Left lobe of liver (tissue), 2 donors: ENCODE measurements around the gene DGKZ. TPM values are rescaled to one million over a fixed set of nuclear protein-coding genes. Genes with fewer than 3 reads are reported as not detected.
"Not testable (repeated sequence)": the region's sequence is repeated elsewhere in the genome, so short reads cannot be mapped to it uniquely, and the experiment has no call there.

ENCODE experiments used
- ATAC-seq: fragments of 200-7000 bp; cut with Tn5 transposase; one replicate; pipeline ENCODE4 v1.9.1; 2020; ENCODE audit warnings: mild to moderate bottlenecking, moderate library complexity
- DNase-seq: peaks from one replicate; pipeline ENCODE4 v3.0.0-alpha.2; 2020; ENCODE audit warnings: low spot score
- total RNA-seq: library from RNA; stranded (reverse); gene quantifications from one replicate; pipeline ENCODE4 v1.2.1, GENCODE V29; 2021
- donor health status: DM: no; HTN: no; CAD: no; lungs with moderate emphysema.
- donor health status: DM: no; HTN: yes; CAD: no.

The DGKZ gene, protein sequence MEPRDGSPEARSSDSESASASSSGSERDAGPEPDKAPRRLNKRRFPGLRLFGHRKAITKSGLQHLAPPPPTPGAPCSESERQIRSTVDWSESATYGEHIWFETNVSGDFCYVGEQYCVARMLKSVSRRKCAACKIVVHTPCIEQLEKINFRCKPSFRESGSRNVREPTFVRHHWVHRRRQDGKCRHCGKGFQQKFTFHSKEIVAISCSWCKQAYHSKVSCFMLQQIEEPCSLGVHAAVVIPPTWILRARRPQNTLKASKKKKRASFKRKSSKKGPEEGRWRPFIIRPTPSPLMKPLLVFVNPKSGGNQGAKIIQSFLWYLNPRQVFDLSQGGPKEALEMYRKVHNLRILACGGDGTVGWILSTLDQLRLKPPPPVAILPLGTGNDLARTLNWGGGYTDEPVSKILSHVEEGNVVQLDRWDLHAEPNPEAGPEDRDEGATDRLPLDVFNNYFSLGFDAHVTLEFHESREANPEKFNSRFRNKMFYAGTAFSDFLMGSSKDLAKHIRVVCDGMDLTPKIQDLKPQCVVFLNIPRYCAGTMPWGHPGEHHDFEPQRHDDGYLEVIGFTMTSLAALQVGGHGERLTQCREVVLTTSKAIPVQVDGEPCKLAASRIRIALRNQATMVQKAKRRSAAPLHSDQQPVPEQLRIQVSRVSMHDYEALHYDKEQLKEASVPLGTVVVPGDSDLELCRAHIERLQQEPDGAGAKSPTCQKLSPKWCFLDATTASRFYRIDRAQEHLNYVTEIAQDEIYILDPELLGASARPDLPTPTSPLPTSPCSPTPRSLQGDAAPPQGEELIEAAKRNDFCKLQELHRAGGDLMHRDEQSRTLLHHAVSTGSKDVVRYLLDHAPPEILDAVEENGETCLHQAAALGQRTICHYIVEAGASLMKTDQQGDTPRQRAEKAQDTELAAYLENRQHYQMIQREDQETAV
- 13.0 TPM for total RNA-seq

DNA sequence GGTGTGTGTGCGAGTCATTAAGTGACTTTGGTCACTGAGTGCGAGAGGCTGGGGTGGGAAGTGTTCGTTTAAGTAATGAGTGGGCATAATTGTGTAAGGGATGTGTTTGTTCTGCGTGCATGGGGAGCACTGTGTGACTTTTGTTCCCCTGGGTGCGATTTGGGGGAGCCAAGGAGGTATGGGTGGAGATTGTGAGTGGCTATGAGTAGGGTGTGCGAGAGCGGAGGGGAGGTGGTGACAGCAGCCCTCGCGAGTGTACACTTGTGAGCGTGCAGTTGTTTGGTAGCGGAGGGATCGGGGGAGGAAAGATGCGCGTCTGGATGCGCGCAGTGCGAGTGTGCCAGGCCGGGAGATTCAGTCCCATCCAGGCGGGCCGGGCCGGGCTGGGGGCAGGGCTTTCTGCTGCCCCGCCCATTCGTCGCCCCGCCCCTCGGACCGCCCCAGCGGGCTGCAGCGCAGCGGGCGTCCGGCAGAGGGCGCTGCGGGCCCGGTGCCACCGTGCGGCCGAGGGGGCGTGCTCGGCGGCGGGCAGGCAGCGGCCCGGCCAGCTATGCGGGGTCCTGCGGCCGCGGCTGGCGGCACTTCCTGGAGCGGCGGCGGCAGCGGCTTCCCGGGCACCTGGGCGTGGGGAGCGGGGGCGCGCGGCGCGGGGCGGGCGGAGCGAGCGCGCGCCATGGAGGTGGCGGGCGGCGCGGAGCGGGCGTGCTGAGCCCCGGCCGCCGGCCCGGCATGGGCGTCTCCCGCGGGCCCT, at the start of gene DGKZ:
DGKZ (plus strand) TSS at position 578 of the 751 bp plus-strand sequence. CDS start 197 bp downstream, outside the sequence.
- ATAC-seq (peak; percentile 93), DNase-seq (peak; percentile 90)

- no peak for ATAC-seq
- DNase-seq: no peak
These were observed 48.4 kb upstream of the DGKZ start for GRCh38 chr11:46298699-46299433.

- ATAC-seq (no peak), DNase-seq (no peak)
These were observed 47.8 kb upstream of the DGKZ start for GRCh38 chr11:46299451-46299961.

GRCh38 chr11:46300270-46300669, 47.0 kb upstream of the DGKZ start:
- ATAC-seq (no peak), DNase-seq (no peak)

GRCh38 chr11:46302866-46303265, 44.4 kb upstream of the DGKZ start:
- ATAC-seq: no peak
- DNase-seq: no peak

GRCh38 chr11:46304036-46304435, 43.2 kb upstream of the DGKZ start:
- not testable (repeated sequence) for ATAC-seq, DNase-seq

- DNase-seq: no peak
- no peak for ATAC-seq
These were observed 42.6 kb upstream of the DGKZ start for GRCh38 chr11:46304605-46305179.

- DNase-seq (no peak), ATAC-seq (no peak)
These were observed 42.0 kb upstream of the DGKZ start for GRCh38 chr11:46305295-46305694.

DNA sequence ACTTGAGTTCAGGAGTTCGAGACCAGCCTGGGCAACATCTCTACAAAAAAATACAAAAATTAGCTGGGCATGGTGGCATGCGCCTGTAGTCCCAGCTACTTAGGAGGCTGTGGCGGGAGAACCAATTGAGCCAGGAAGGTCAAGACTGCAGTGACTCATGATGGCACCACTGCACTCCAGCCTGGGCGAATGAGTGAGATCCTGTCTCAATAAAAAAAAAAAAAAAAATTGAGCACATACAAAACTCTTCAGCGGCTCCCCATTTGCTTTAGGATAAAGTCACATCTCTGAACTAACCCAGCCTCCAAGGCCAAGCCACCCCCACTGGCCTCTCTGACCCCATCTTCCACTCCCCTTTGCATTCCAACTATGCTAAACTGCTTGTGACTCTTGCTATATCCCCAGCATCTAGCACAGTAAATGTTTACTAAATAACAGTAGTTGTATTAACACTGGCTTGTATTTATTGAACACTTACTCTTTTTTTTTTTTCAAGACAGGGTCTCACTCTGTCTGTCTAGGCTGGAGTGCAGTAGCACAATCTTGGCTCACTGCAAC, 40.9 kb upstream of the DGKZ start:
- no peak for ATAC-seq
- DNase-seq: no peak

- no peak for DNase-seq
- ATAC-seq: no peak
These were observed 39.9 kb upstream of the DGKZ start for GRCh38 chr11:46307369-46307768.

DNA sequence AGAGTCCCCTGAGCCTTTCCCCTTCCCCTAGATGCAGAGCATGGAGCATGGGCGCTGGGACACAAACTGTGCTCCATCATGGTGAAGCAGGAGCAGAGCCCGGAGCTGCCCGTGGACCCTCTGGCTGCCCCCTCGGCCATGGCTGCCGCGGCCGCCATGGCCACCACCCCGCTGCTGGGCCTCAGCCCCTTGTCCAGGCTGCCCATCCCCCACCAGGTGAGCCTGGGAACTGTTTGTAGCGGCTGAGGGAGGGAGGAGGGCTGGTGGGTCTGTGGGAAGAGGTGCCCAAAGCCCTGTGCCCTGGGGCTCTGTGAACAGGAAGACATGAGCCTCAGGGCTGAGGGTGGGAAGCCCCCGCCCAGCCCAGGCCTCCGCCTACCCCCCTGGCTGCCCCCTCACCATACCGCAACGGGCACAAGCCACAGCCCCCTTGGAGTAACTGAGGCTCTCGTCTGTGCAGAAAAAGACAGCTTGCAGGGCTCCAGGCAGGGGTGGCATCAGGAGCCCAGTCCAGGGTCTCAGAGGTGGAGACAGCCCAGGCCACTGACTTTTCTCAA, 39.4 kb upstream of the DGKZ start:
- ATAC-seq: no peak
- DNase-seq: no peak

- DNase-seq: peak; percentile 73
These were observed 38.4 kb upstream of the DGKZ start for GRCh38 chr11:46308631-46309419.

DNA sequence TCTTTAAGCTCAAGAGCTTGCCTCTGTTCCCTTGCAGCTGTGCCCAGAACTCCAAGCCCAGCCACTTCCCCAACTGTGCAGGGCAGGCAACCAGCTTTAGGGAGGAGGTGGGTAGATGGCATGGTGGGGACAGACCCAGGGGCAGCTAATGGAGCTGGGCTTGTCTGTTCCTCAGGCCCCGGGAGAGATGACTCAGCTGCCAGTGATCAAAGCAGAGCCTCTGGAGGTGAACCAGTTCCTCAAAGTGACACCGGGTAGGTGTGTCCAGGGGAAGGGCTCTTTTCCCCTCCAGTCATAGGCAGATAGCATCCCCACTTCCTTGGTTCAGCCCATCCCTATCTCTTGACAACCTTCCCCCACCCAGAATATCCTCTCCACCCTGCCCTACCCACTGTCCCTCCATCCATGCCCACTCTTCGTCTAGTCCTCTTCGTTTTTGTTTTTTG, 37.4 kb upstream of the DGKZ start:
- no peak for ATAC-seq

More at GRCh38 chr11:46308631-46309419, 38.4 kb upstream of the DGKZ start:
- ATAC-seq: peak; percentile 95

DNA sequence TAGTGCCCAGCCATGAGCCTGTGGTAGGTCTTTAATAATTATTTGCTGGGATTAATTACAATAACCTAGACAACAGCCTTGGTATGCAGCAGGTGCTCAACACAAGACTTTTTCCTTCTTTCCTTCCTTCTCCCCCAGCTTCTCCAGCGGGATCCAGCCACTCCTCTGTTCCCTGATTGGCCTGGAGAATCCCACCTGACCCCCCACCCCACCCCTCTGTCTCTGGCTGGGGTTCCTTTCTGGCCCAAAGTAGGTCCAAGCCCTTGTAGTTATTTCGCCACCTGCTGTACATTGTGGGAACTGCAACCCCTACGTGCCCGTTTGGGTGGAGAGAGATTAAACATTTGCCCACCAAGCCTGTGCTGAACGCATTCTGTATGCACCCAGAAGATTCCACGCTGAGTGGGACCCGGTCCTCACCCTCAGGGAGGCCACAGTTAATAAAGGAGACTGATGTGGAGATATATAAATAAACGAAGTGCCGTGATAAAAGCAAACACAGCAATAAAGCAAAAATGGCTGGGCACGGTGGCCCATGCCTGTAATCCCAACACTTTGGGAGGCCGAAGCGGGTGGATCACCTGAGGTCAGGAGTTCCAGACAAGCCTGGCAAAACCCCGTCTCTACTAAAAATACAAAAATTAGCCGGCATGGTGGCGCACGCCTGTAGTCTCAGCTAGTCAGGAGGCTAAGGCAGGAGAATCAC, 32.1 kb upstream of the DGKZ start:
- peak; percentile 77 for ATAC-seq
- DNase-seq: no peak

More for the DNA sequence above, 37.4 kb upstream of the DGKZ start:
- DNase-seq: no peak

DNA sequence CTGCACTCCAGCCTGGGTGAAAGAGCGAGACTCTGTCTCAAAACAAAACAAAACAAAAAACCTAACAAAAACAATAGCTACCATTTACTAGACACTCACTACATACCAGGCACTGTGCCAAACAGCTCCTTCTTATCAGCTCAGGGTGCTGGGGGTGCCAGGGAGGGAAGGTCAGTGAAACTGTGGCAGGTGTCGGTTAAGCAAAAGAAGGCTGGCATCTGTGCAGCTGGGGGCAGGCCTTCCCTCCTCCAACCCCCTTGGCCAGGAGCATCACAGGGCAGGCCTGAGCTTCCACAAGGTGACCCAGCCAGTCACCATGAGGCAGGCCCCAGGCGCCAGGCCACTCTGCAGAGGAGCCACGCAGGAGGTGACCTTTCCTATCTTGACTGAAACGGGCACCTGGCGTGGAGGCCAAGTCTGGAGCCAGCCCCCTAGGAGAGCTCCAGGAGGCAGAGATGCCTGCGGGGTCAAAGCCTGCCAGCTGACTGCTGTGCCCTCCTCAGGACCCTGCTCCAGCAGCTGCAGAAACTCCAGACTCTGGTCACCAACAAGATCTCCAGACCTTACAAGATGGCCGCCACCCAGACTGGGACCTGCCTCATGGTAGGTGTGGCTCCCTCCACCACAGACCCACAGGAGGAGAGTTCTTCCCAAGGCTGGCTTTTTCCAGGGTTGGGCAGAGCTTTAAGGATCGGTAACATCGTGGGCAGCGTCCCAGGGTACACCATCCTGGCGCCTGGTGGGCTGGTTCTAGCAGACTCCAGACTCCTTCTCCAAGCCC, 31.3 kb upstream of the DGKZ start:
- peak; percentile 12 for ATAC-seq
- no peak for DNase-seq

GRCh38 chr11:46319074-46319453, 28.2 kb upstream of the DGKZ start:
- DNase-seq (no peak), ATAC-seq (no peak)

- ATAC-seq: peak; percentile 74
- peak; percentile 61 for DNase-seq
These were observed 25.5 kb upstream of the DGKZ start for GRCh38 chr11:46321757-46322156.
